Transverse colon (tissue), 3 donors: Measurements from ENCODE around the gene ZNF770.

Source experiments
- CTCF ChIP-seq, 5 experiments: fragments of 200-600 bp in 3 of 5; fragments of 450-650 bp in 2 of 5; sonication (generic) in 3 of 5; IDR thresholded peaks; 1 replicate in 2 of 5; 2 replicates in 3 of 5; pipeline ENCODE4 v1.5.1; 2016 to 2017; ENCODE audit warnings: antibody characterized with exemption in 5 of 5, inconsistent platforms in 3 of 5, mild to moderate bottlenecking in 2 of 5, moderate library complexity in 1 of 5
- EP300 ChIP-seq: sonication (generic); formaldehyde crosslinking; IDR thresholded peaks from one replicate; pipeline ENCODE4 v1.6.1; 2017; ENCODE audit warnings: antibody characterized with exemption, low read depth

- no peak for TF ChIP-seq CTCF (IDR thresholded peaks at IDR 0.05)
- TF ChIP-seq EP300 = no peak
Observed at GRCh38 chr15:35007397-35007796, 19.3 kb upstream of the ZNF770 start.
